Measurements from ENCODE around the gene ARFGAP3. TPM values are rescaled to one million over a fixed set of nuclear protein-coding genes. Genes with fewer than 3 reads are reported as not detected.

ARFGAP3 gene
- total RNA-seq, 4 donors from 2014 or later: 36.9 to 78.6 (median 52.0) TPM

GRCh38 chr22:42831712-42832111 lies 25.4 kb downstream of the ARFGAP3 start:
- H3K4me3 ChIP-seq: no peak overlapping the region
- H3K27ac ChIP-seq: no peak overlapping the region
- TF ChIP-seq POLR2A (IDR thresholded peaks at IDR 0.05): no peak
- no peak for TF ChIP-seq CTCF (IDR thresholded peaks at IDR 0.05)
- TF ChIP-seq EP300 (IDR thresholded peaks at IDR 0.05): no peak
- no peaks in the 10 kb centered on the region for H3K9me3 ChIP-seq
- H3K36me3 ChIP-seq: peaks cover 2 to 94% (median 19%) of the 10 kb centered on the region in 3 donors
- no peak for DNase-seq (ENCODE audit: low spot score in 2 of 2)
- H3K27me3 ChIP-seq: no peaks in the 10 kb centered on the region
- H3K4me1 ChIP-seq: no peaks in the 10 kb centered on the region
- WGBS, 2 donors: 89 to 95% methylated on average over 4 of the region's 4 CpGs

DNA sequence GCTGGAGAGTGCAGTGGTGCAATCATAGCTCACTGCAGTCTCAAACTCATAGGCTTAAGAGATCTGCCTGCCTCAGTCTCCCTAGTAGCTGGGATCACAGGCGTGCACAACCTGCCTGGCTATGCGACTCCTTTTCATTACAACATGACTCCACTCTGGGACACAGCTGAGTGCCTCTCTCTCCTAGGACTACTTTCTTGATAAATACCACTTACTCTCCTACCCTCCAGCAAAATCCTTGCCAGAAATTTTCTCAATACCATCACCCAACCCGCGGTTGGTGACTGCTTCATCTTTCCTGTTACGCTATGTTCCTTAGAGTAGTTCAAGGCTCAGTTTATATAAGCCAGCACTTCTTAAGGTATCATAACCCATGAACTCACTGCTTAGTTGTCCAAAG lies 26.9 kb downstream of the ARFGAP3 start:
- Histone ChIP-seq H3K4me1 (no peaks in the 10 kb centered on the region), H3K4me3 (no peak overlapping the region), H3K9me3 (no peaks in the 10 kb centered on the region), H3K36me3 (peaks cover 2 to 98% (median 14%) of the 10 kb centered on the region in 3 donors), H3K27ac (no peak overlapping the region), H3K27me3 (no peaks in the 10 kb centered on the region)
- WGBS, 2 donors: 93% methylated on average over 5 of the region's 5 CpGs
- TF ChIP-seq EP300 (IDR thresholded peaks at IDR 0.05): no peak
- TF ChIP-seq CTCF (IDR thresholded peaks at IDR 0.05): no peak
- TF ChIP-seq POLR2A (IDR thresholded peaks at IDR 0.05): no peak
- no peak for DNase-seq (ENCODE audit: low spot score in 2 of 2)

GRCh38 chr22:42829302-42829701 lies 27.8 kb downstream of the ARFGAP3 start:
- Histone ChIP-seq H3K4me1 (no peaks in the 10 kb centered on the region), H3K27me3 (no peaks in the 10 kb centered on the region), H3K4me3 (no peak overlapping the region), H3K27ac (no peak overlapping the region), H3K36me3 (peaks cover 2 to 99% (median 7%) of the 10 kb centered on the region in 3 donors), H3K9me3 (no peaks in the 10 kb centered on the region)
- no peak for DNase-seq (ENCODE audit: low spot score in 2 of 2)
- TF ChIP-seq EP300 (IDR thresholded peaks at IDR 0.05): no peak
- TF ChIP-seq CTCF (IDR thresholded peaks at IDR 0.05): no peak
- TF ChIP-seq POLR2A (IDR thresholded peaks at IDR 0.05): no peak
- 60 to 69% methylated on average over 3 of the region's 3 CpGs for WGBS, 2 donors

GRCh38 chr22:42825796-42826195 lies 31.3 kb downstream of the ARFGAP3 start:
- H3K4me3 ChIP-seq: no peak overlapping the region
- H3K27me3 ChIP-seq: no peaks in the 10 kb centered on the region
- no peak for TF ChIP-seq CTCF (IDR thresholded peaks at IDR 0.05)
- no peak for TF ChIP-seq POLR2A (IDR thresholded peaks at IDR 0.05)
- TF ChIP-seq EP300 (IDR thresholded peaks at IDR 0.05): no peak
- H3K36me3 ChIP-seq: peaks cover 0 to 98% (median 0%) of the 10 kb centered on the region in 3 donors
- WGBS, 2 donors: 83 to 88% methylated on average over 3 of the region's 3 CpGs
- no peak overlapping the region for H3K27ac ChIP-seq
- H3K4me1 ChIP-seq: no peaks in the 10 kb centered on the region
- no peak for DNase-seq (ENCODE audit: low spot score in 2 of 2)
- H3K9me3 ChIP-seq: peaks cover 0 to 8% (median 0%) of the 10 kb centered on the region in 4 donors

DNA sequence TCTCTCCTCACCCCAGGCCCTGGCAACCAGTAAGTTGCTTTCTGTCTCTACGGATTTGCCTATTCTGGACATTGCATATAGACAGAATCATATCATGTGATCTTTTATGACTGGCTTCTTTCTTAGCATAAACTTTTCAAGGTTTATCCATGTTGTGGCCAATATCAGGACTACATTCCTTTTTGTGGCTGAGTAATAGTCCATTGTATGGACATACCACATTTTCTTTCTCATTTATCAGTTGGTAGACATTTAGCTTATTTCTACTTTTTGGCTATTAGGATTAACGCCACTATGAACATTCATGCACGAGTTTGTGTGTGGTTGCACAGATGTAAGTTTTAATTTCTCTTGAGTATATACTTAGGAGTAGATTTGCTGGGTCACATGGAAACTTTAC lies 35.7 kb downstream of the ARFGAP3 start:
- H3K27me3 ChIP-seq: no peaks in the 10 kb centered on the region
- no peak overlapping the region for H3K4me3 ChIP-seq
- TF ChIP-seq EP300 (IDR thresholded peaks at IDR 0.05) (no peak), CTCF (IDR thresholded peaks at IDR 0.05) (no peak), POLR2A (IDR thresholded peaks at IDR 0.05) (no peak)
- H3K36me3 ChIP-seq: peaks cover 0 to 68% (median 0%) of the 10 kb centered on the region in 3 donors
- H3K9me3 ChIP-seq: peaks cover 0 to 8% (median 0%) of the 10 kb centered on the region in 4 donors
- 99 to 100% methylated on average over 3 of the region's 3 CpGs for WGBS, 2 donors
- DNase-seq (ENCODE audit: low spot score in 2 of 2): no peak
- no peak overlapping the region for H3K27ac ChIP-seq
- peaks cover 0 to 8% (median 0%) of the 10 kb centered on the region in 4 donors for H3K4me1 ChIP-seq

Data from tibial nerve (tissue), 4 donors.